HG03558 (cell line): ENCODE measurements around the gene GBA2.

Source experiments
- ATAC-seq: cut with Tn5 transposase; IDR thresholded peaks from one replicate; pipeline ENCODE4 v1.9.1; 2021; ENCODE audit warnings: moderate number of reproducible peaks; ENCODE audit not compliant: unreplicated experiment; ENCODE audit errors: extremely low read depth

GBA2 gene

GRCh38 chr9:35748858-35749514 is at the start of gene GBA2, which contains the start of gene RGP1:
Gene GBA2, minus strand, starts transcription at chr9:35749228. Its CDS starts 524 bp downstream, at chr9:35748704.
Gene RGP1, plus strand, starts transcription at chr9:35749287. Its CDS starts 469 bp downstream, at chr9:35749756.
- ATAC-seq = peak; percentile 48

GRCh38 chr9:35797311-35798109 is 48.5 kb upstream of the GBA2 start:
- no peak for ATAC-seq

GRCh38 chr9:35795695-35796094 is 46.7 kb upstream of the GBA2 start:
- ATAC-seq = no peak

- ATAC-seq = no peak
Measured at GRCh38 chr9:35793461-35793860, 44.4 kb upstream of the GBA2 start.

GRCh38 chr9:35792826-35793225 is 43.8 kb upstream of the GBA2 start:
- ATAC-seq = no peak

- ATAC-seq = no peak
Measured at GRCh38 chr9:35792024-35792813, 43.2 kb upstream of the GBA2 start.

GRCh38 chr9:35791297-35791921 is 42.4 kb upstream of the GBA2 start, which contains the start of gene NPR2:
Gene NPR2, plus strand, starts transcription at chr9:35791591. Its CDS starts 818 bp downstream, at chr9:35792409.
- no peak for ATAC-seq

GRCh38 chr9:35790385-35791296 is 41.6 kb upstream of the GBA2 start:
- no peak for ATAC-seq

GRCh38 chr9:35790025-35790384 is 41.0 kb upstream of the GBA2 start:
- ATAC-seq = no peak

- no peak for ATAC-seq
Measured at GRCh38 chr9:35789541-35789940, 40.5 kb upstream of the GBA2 start.

GRCh38 chr9:35783418-35783817 is 34.4 kb upstream of the GBA2 start:
- ATAC-seq = no peak

- ATAC-seq = no peak
Measured at GRCh38 chr9:35781066-35781465, 32.0 kb upstream of the GBA2 start.

- no peak for ATAC-seq
Measured at GRCh38 chr9:35778496-35778895, 29.5 kb upstream of the GBA2 start.

- no peak for ATAC-seq
Measured at GRCh38 chr9:35776018-35776417, 27.0 kb upstream of the GBA2 start.

- ATAC-seq = no peak
Measured at GRCh38 chr9:35774907-35775635, 26.0 kb upstream of the GBA2 start.

GRCh38 chr9:35771943-35772342 is 22.9 kb upstream of the GBA2 start:
- ATAC-seq = no peak

- no peak for ATAC-seq
Measured at GRCh38 chr9:35771534-35771933, 22.5 kb upstream of the GBA2 start.

- no peak for ATAC-seq
Measured at GRCh38 chr9:35771075-35771433, 22.0 kb upstream of the GBA2 start.

GRCh38 chr9:35769763-35770162 is 20.7 kb upstream of the GBA2 start:
- ATAC-seq = no peak
